Daoy (cell line): ENCODE measurements around the gene SEL1L2. TPM values are rescaled to one million over a fixed set of nuclear protein-coding genes. Genes with fewer than 3 reads are reported as not detected.
"Not testable (repeated sequence)": the region's sequence is repeated elsewhere in the genome, so short reads cannot be mapped to it uniquely, and the experiment has no call there.

Source experiments
- DNase-seq: peaks from one replicate; pipeline ENCODE4 v3.0.0-alpha.2; 2015; ENCODE audit warnings: low read depth
- total RNA-seq: library from RNA; depleted of rRNA; stranded (reverse); fragments of >200 nt; shearing (Covaris generic); gene quantifications from 2 replicates; pipeline ENCODE4 v1.2.3, GENCODE V29; 2014; rRNA removed

Gene SEL1L2
- not detected in 2 replicates for total RNA-seq

- DNase-seq = no peak
Observed at GRCh38 chr20:13990465-13990864, at the start of gene SEL1L2. Gene SEL1L2 (minus strand): TSS chr20:13990614. CDS start chr20:13990534, 80 bp downstream.

GRCh38 chr20:14036567-14036966 lies 46.2 kb upstream of the SEL1L2 start:
- no peak for DNase-seq

- DNase-seq = no peak
Observed at GRCh38 chr20:14033310-14033709, 42.9 kb upstream of the SEL1L2 start.

GRCh38 chr20:14030991-14031390 lies 40.6 kb upstream of the SEL1L2 start:
- DNase-seq = no peak

- no peak for DNase-seq
Observed at GRCh38 chr20:14012671-14013070, 22.3 kb upstream of the SEL1L2 start.

GRCh38 chr20:14009208-14009607 lies 18.8 kb upstream of the SEL1L2 start:
- DNase-seq = no peak

GRCh38 chr20:14005996-14006395 lies 15.6 kb upstream of the SEL1L2 start:
- no peak for DNase-seq

GRCh38 chr20:14000917-14001316 lies 10.5 kb upstream of the SEL1L2 start:
- DNase-seq = no peak

GRCh38 chr20:13996265-13996664 lies 5.9 kb upstream of the SEL1L2 start:
- no peak for DNase-seq

GRCh38 chr20:13995841-13996240 lies 5.4 kb upstream of the SEL1L2 start:
- peak; percentile 11 for DNase-seq

- DNase-seq = peak; percentile 90
Observed at GRCh38 chr20:13995086-13995665, 4.8 kb upstream of the SEL1L2 start, which contains the start of gene MACROD2. Gene MACROD2 (plus strand): TSS chr20:13995516.

GRCh38 chr20:13991955-13992354 lies 1.5 kb upstream of the SEL1L2 start:
- not testable (repeated sequence) for DNase-seq

GRCh38 chr20:13991311-13991710 lies 897 bp upstream of the SEL1L2 start:
- no peak for DNase-seq

- peak; percentile 4 for DNase-seq
Observed at GRCh38 chr20:13984211-13984610, 6.2 kb downstream of the SEL1L2 start.

GRCh38 chr20:13960525-13960924 lies 29.9 kb downstream of the SEL1L2 start:
- DNase-seq = no peak

GRCh38 chr20:13960119-13960518 lies 30.3 kb downstream of the SEL1L2 start:
- DNase-seq = no peak

- DNase-seq = no peak
Observed at GRCh38 chr20:13953227-13953626, 37.2 kb downstream of the SEL1L2 start.

GRCh38 chr20:13947719-13948118 lies 42.7 kb downstream of the SEL1L2 start:
- no peak for DNase-seq

GRCh38 chr20:13941031-13941430 lies 49.4 kb downstream of the SEL1L2 start:
- DNase-seq = no peak

GRCh38 chr20:13936781-13937576 lies 53.4 kb downstream of the SEL1L2 start:
- no peak for DNase-seq

GRCh38 chr20:13934992-13935894 lies 55.2 kb downstream of the SEL1L2 start:
- DNase-seq = no peak

- DNase-seq = no peak
Observed at GRCh38 chr20:13930281-13930680, 60.1 kb downstream of the SEL1L2 start.
